LNCAP (cell line): ENCODE measurements around the gene KRTAP5-3.

Source experiments
- CTCF ChIP-seq: fragments of 450-650 bp; IDR thresholded peaks from 2 replicates; pipeline ENCODE4 v1.5.1; 2017; ENCODE audit warnings: mild to moderate bottlenecking

Gene KRTAP5-3

GRCh38 chr11:1652771-1653540 lies 44.7 kb upstream of the KRTAP5-3 start:
- peak; percentile 94 for TF ChIP-seq CTCF

- no peak for TF ChIP-seq CTCF
These were observed 44.1 kb upstream of the KRTAP5-3 start for GRCh38 chr11:1652442-1652770.

- no peak for TF ChIP-seq CTCF
These were observed 43.8 kb upstream of the KRTAP5-3 start for GRCh38 chr11:1652026-1652425.

GRCh38 chr11:1651411-1651980 lies 43.2 kb upstream of the KRTAP5-3 start:
- TF ChIP-seq CTCF = no peak

GRCh38 chr11:1650918-1651262 lies 42.6 kb upstream of the KRTAP5-3 start:
- no peak for TF ChIP-seq CTCF

GRCh38 chr11:1650034-1650917 lies 42.0 kb upstream of the KRTAP5-3 start:
- TF ChIP-seq CTCF = no peak

GRCh38 chr11:1648653-1649420 lies 40.6 kb upstream of the KRTAP5-3 start:
- TF ChIP-seq CTCF = no peak
